HepG2 (cell line): ENCODE measurements around the gene LZTS2. TPM values are rescaled to one million over a fixed set of nuclear protein-coding genes. Genes with fewer than 3 reads are reported as not detected.

Experiments used
- FOXC1 ChIP-seq: sonication (generic); formaldehyde crosslinking; IDR thresholded peaks from 2 replicates; pipeline ENCODE4 v1.8.0; 2022; ENCODE audit warnings: mild to moderate bottlenecking, missing genetic modification reagents, borderline replicate concordance
- HNRNPL ChIP-seq: fragments of 200-400 bp; formaldehyde crosslinking; IDR thresholded peaks from 2 replicates; pipeline ENCODE4 v1.6.1; 2017; ENCODE audit warnings: mild to moderate bottlenecking, low read depth, low read length
- SNAPC2 ChIP-seq: sonication (generic); formaldehyde crosslinking; IDR thresholded peaks from 2 replicates; pipeline ENCODE4 v1.8.1; 2022; ENCODE audit warnings: mild to moderate bottlenecking, missing genetic modification reagents
- ZFP82 ChIP-seq: sonication (generic); formaldehyde crosslinking; IDR thresholded peaks from 2 replicates; pipeline ENCODE4 v1.5.1; 2020; ENCODE audit warnings: mild to moderate bottlenecking, missing genetic modification reagents, borderline replicate concordance
- ZNF580 ChIP-seq: IDR thresholded peaks from 2 replicates; pipeline ENCODE4 v1.6.1; 2016; ENCODE audit warnings: low read depth, borderline replicate concordance
- ZNF7 ChIP-seq: IDR thresholded peaks from 2 replicates; pipeline ENCODE4 v1.6.1; 2016; ENCODE audit warnings: missing biosample characterization, missing genetic modification reagents
- polyA plus RNA-seq, 8 experiments: library from polyadenylated mRNA; depleted of rRNA in 3 of 8; stranded (reverse) in 7 of 8; unstranded in 1 of 8; fragments of >200 nt; fragmentation: Illumina TruSeq in 4 of 8; extraction: Trizol in 4 of 8; gene quantifications; 2 replicates each; pipeline versions ENCODE4 v1.2.1 to v1.2.3, GENCODE V29; 2011 to 2016; ENCODE audit warnings: low read depth in 4 of 8, missing spikeins in 1 of 8, mixed read lengths in 1 of 8; ENCODE audit not compliant: insufficient read depth in 1 of 8
- total RNA-seq, 5 experiments: library from RNA; depleted of rRNA; stranded (reverse); fragments of >200 nt; fragmentation: Illumina TruSeq; extraction: Trizol; gene quantifications; 2 replicates each; pipeline ENCODE4 v1.2.3, GENCODE V29; 2016; ENCODE audit warnings: low read depth in 1 of 5
- TF ChIP-seq, protein P1 (sequence below): sonication (generic); formaldehyde crosslinking; IDR thresholded peaks from 2 replicates; pipeline ENCODE4 v1.8.0; 2022; ENCODE audit warnings: mild to moderate bottlenecking, missing genetic modification reagents; ENCODE audit not compliant: insufficient replicate concordance

Gene LZTS2
- total and polyA plus RNA-seq, 2 of the 13 experiments (the other 11 are each of a cell fraction or from before 2014, with no cell fraction given) = 43.6 to 65.6 TPM

DNA sequence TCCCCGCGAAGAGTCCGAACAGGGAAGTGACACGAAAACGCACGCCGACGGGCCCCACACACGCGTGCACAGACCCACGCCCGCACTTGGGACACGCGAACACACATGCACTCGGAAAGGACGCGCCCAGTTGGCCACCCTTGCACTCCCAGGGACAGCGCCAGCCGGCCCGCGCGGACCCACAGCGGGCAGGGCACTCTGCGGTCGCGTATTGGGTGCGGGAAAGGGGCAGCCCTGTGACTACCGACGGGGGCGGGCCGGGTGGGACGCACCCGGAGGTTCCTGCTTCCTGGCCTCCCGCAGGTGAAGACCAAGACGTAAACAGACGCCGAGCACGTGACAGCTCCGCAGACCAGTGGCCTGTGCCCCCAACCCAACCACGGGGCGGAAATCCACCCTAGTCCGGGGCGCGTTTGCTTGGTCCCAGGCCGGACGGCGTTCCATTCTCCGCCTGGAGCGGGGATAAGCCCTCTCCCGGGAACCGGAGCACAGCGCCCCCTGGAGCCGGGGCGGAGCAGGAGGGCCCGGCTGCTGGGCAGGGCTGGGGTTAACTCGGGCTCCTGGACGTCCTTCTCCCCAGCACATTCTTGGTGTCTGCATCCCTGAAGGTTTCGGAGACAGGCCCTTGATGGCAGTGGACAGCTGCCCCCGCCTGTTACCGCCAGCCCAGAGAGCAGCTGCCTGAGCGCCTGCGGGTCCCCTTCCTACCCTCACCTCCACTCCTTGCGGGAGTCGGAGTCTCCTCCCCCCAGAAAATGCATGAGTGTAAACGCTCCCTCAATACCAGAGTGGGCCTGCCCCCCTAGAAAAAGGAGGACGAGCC is 2.0 kb upstream of the LZTS2 start (continued):
- TF ChIP-seq ZNF580 (CRISPR knock-in tag) = peak; percentile 61; the same call in 1 of the 2 replicates
- TF ChIP-seq, protein P1, sequence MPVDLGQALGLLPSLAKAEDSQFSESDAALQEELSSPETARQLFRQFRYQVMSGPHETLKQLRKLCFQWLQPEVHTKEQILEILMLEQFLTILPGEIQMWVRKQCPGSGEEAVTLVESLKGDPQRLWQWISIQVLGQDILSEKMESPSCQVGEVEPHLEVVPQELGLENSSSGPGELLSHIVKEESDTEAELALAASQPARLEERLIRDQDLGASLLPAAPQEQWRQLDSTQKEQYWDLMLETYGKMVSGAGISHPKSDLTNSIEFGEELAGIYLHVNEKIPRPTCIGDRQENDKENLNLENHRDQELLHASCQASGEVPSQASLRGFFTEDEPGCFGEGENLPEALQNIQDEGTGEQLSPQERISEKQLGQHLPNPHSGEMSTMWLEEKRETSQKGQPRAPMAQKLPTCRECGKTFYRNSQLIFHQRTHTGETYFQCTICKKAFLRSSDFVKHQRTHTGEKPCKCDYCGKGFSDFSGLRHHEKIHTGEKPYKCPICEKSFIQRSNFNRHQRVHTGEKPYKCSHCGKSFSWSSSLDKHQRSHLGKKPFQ (CRISPR knock-in tag) = peak; percentile 52
- TF ChIP-seq ZNF7 (CRISPR knock-in tag) = no peak
- no peak; the same call in none of the 2 replicates for TF ChIP-seq ZFP82 (CRISPR knock-in tag)
- TF ChIP-seq FOXC1 (CRISPR knock-in tag) = peak; percentile 6; the same call in 1 of the 2 replicates
- TF ChIP-seq SNAPC2 (CRISPR knock-in tag) = no peak; the same call in 1 of the 2 replicates
- 0 out of 2 replicates have a peak, but pooled peaks have one; percentile 57 for TF ChIP-seq HNRNPL
- TF ChIP-seq, all 625 proteins: peak for 179
